MM.1S (cell line): Measurements from ENCODE around the gene CHST10.

ENCODE experiments used
- EZH2phosphoT487 ChIP-seq: fragments of 300-600 bp; sonication (generic); IDR thresholded peaks from 2 replicates; pipeline ENCODE4 v1.6.1; 2018; ENCODE audit warnings: antibody characterized with exemption, low read length
- TF ChIP-seq, protein P1 (sequence below): fragments of 300-600 bp; sonication (generic); IDR thresholded peaks from 2 replicates; pipeline ENCODE4 v1.5.1; 2016; ENCODE audit warnings: antibody characterized with exemption, low read length, mixed read lengths

DNA sequence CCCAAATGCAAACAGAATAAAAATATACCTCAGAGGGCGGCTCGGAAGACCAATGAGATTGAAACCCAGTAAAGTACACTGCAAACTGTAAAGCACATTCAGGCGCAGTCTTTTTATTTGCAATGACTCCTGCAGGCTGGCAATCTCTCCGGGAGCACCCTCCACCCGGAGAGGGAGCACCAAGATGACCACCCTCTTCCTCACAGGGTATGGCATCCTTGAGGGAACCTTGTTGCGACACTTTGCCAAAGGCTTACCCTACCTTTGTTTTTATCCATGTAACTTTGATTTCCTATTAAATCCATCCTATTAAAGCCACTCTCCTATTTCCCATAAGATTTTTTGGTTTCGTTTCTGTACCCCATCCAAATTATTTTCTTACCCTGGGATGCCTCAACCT lies 16.2 kb downstream of the CHST10 start:
- TF ChIP-seq, protein P1, sequence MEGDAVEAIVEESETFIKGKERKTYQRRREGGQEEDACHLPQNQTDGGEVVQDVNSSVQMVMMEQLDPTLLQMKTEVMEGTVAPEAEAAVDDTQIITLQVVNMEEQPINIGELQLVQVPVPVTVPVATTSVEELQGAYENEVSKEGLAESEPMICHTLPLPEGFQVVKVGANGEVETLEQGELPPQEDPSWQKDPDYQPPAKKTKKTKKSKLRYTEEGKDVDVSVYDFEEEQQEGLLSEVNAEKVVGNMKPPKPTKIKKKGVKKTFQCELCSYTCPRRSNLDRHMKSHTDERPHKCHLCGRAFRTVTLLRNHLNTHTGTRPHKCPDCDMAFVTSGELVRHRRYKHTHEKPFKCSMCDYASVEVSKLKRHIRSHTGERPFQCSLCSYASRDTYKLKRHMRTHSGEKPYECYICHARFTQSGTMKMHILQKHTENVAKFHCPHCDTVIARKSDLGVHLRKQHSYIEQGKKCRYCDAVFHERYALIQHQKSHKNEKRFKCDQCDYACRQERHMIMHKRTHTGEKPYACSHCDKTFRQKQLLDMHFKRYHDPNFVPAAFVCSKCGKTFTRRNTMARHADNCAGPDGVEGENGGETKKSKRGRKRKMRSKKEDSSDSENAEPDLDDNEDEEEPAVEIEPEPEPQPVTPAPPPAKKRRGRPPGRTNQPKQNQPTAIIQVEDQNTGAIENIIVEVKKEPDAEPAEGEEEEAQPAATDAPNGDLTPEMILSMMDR, result no peak
- TF ChIP-seq EZH2phosphoT487, result no peak
